Measurements from ENCODE around the gene ZNF831.

- TF ChIP-seq CTCF (IDR thresholded peaks at IDR 0.05) (no peak), EZH2phosphoT487 (IDR thresholded peaks at IDR 0.05; ENCODE audit: borderline replicate concordance, low read depth) (no peak), CHD2 (IDR thresholded peaks at IDR 0.05; ENCODE audit: low read length, partially characterized antibody) (no peak), EP300 (IDR thresholded peaks at IDR 0.05; ENCODE audit: borderline replicate concordance in 1 of 2, low read depth in 1 of 2, low read length in 1 of 2) (no peak), TAF1 (IDR thresholded peaks at IDR 0.05; ENCODE audit: borderline replicate concordance, low read depth, low read length) (no peak), JUND (IDR thresholded peaks at IDR 0.05) (no peak), RFX5 (IDR thresholded peaks at IDR 0.05; ENCODE audit: low read length) (no peak), SMC3 (IDR thresholded peaks at IDR 0.05; ENCODE audit: low read depth, low read length) (no peak), RAD21 (IDR thresholded peaks at IDR 0.05; ENCODE audit: low read length) (no peak), FOSL2 (IDR thresholded peaks at IDR 0.05; ENCODE audit: borderline replicate concordance, low read depth) (no peak)
Measured at GRCh38 chr20:59219211-59219610, 55.6 kb downstream of the ZNF831 start.
